ENCODE results near the gene PPM1B.
A peak's percentile ranks its signal among the peaks of the same experiment; 100 is the strongest.

Gene PPM1B

GRCh38 chr2:44267269-44267795 is 98.7 kb downstream of the PPM1B start:
- H3K27me3 ChIP-seq (ENCODE audit: control insufficient read depth in 1 of 2, insufficient read depth in 2 of 2, low read length in 2 of 2) = no peaks in the 10 kb centered on the region
- peaks cover 6 to 10% of the 10 kb centered on the region in 2 donors for H3K4me1 ChIP-seq (ENCODE audit: control insufficient read depth in 1 of 2, insufficient read depth in 2 of 2, low read length in 2 of 2)
- H3K36me3 ChIP-seq (ENCODE audit: control insufficient read depth in 1 of 2, insufficient read depth in 2 of 2, low read length in 2 of 2) = no peaks in the 10 kb centered on the region
- H3K9me3 ChIP-seq (ENCODE audit: control insufficient read depth in 1 of 2, low read length in 2 of 2) = no peaks in the 10 kb centered on the region
- H3K27ac ChIP-seq (ENCODE audit: low read depth, low read length) = no peak overlapping the region
- H3K4me3 ChIP-seq (ENCODE audit: low read depth in 1 of 2, low read length in 2 of 2) = no peak overlapping the region
- no peak overlapping the region for H3K9ac ChIP-seq (ENCODE audit: low read depth in 1 of 2, low read length in 2 of 2)

GRCh38 chr2:44267796-44268648 is 99.3 kb downstream of the PPM1B start:
- H3K9me3 ChIP-seq (ENCODE audit: control insufficient read depth in 1 of 2, low read length in 2 of 2) = no peaks in the 10 kb centered on the region
- no peaks in the 10 kb centered on the region for H3K27me3 ChIP-seq (ENCODE audit: control insufficient read depth in 1 of 2, insufficient read depth in 2 of 2, low read length in 2 of 2)
- no peaks in the 10 kb centered on the region for H3K36me3 ChIP-seq (ENCODE audit: control insufficient read depth in 1 of 2, insufficient read depth in 2 of 2, low read length in 2 of 2)
- H3K4me1 ChIP-seq (ENCODE audit: control insufficient read depth in 1 of 2, insufficient read depth in 2 of 2, low read length in 2 of 2) = peaks cover 6 to 10% of the 10 kb centered on the region in 2 donors
- H3K4me3 ChIP-seq (ENCODE audit: low read depth in 1 of 2, low read length in 2 of 2) = no peak overlapping the region
- no peak overlapping the region for H3K9ac ChIP-seq (ENCODE audit: low read depth in 1 of 2, low read length in 2 of 2)
- no peak overlapping the region for H3K27ac ChIP-seq (ENCODE audit: low read depth, low read length)

GRCh38 chr2:44269831-44270230 is 101.2 kb downstream of the PPM1B start:
- no peak overlapping the region for H3K27ac ChIP-seq (ENCODE audit: low read depth, low read length)
- no peaks in the 10 kb centered on the region for H3K27me3 ChIP-seq (ENCODE audit: control insufficient read depth in 1 of 2, insufficient read depth in 2 of 2, low read length in 2 of 2)
- H3K36me3 ChIP-seq (ENCODE audit: control insufficient read depth in 1 of 2, insufficient read depth in 2 of 2, low read length in 2 of 2) = no peaks in the 10 kb centered on the region
- H3K9ac ChIP-seq (ENCODE audit: low read depth in 1 of 2, low read length in 2 of 2) = no peak overlapping the region
- H3K9me3 ChIP-seq (ENCODE audit: control insufficient read depth in 1 of 2, low read length in 2 of 2) = no peaks in the 10 kb centered on the region
- H3K4me3 ChIP-seq (ENCODE audit: low read depth in 1 of 2, low read length in 2 of 2) = no peak overlapping the region
- H3K4me1 ChIP-seq (ENCODE audit: control insufficient read depth in 1 of 2, insufficient read depth in 2 of 2, low read length in 2 of 2) = peaks cover 6 to 10% of the 10 kb centered on the region in 2 donors

DNA sequence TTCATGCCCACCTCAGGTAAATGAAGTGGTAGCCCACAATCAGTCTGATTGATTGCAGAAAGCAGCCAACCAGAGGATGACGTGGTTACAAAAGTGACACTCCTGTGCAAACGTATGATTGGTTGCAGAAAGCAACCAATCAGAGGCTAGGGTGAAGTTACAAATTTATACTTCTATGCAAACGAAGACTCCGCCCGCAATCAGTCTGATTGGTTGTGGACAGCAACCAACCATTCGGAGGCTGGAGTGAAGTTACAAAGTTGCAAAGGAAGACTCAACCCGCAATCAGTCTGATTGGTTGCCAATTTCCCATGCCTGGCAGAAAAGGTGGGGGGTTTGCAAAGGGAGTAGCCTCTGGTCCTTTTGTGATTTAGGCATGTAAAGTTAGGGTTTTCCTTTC is 102.6 kb downstream of the PPM1B start:
- Histone ChIP-seq H3K9me3 (ENCODE audit: control insufficient read depth in 1 of 2, low read length in 2 of 2) (no peaks in the 10 kb centered on the region), H3K36me3 (ENCODE audit: control insufficient read depth in 1 of 2, insufficient read depth in 2 of 2, low read length in 2 of 2) (no peaks in the 10 kb centered on the region), H3K27ac (ENCODE audit: low read depth, low read length) (no peak overlapping the region), H3K4me1 (ENCODE audit: control insufficient read depth in 1 of 2, insufficient read depth in 2 of 2, low read length in 2 of 2) (peaks cover 4 to 6% of the 10 kb centered on the region in 2 donors), H3K4me3 (ENCODE audit: low read depth in 1 of 2, low read length in 2 of 2) (no peak overlapping the region), H3K27me3 (ENCODE audit: control insufficient read depth in 1 of 2, insufficient read depth in 2 of 2, low read length in 2 of 2) (no peaks in the 10 kb centered on the region), H3K9ac (ENCODE audit: low read depth in 1 of 2, low read length in 2 of 2) (no peak overlapping the region)

GRCh38 chr2:44273076-44273475 is 104.4 kb downstream of the PPM1B start:
- H3K9ac ChIP-seq (ENCODE audit: low read depth in 1 of 2, low read length in 2 of 2) = no peak overlapping the region
- no peaks in the 10 kb centered on the region for H3K36me3 ChIP-seq (ENCODE audit: control insufficient read depth in 1 of 2, insufficient read depth in 2 of 2, low read length in 2 of 2)
- H3K4me1 ChIP-seq (ENCODE audit: control insufficient read depth in 1 of 2, insufficient read depth in 2 of 2, low read length in 2 of 2) = peaks cover 2 to 6% of the 10 kb centered on the region in 2 donors
- H3K27me3 ChIP-seq (ENCODE audit: control insufficient read depth in 1 of 2, insufficient read depth in 2 of 2, low read length in 2 of 2) = no peaks in the 10 kb centered on the region
- H3K4me3 ChIP-seq (ENCODE audit: low read depth in 1 of 2, low read length in 2 of 2) = no peak overlapping the region
- H3K9me3 ChIP-seq (ENCODE audit: control insufficient read depth in 1 of 2, low read length in 2 of 2) = no peaks in the 10 kb centered on the region
- no peak overlapping the region for H3K27ac ChIP-seq (ENCODE audit: low read depth, low read length)

GRCh38 chr2:44273596-44273995 is 104.9 kb downstream of the PPM1B start:
- H3K27ac ChIP-seq (ENCODE audit: low read depth, low read length) = no peak overlapping the region
- H3K4me3 ChIP-seq (ENCODE audit: low read depth in 1 of 2, low read length in 2 of 2) = no peak overlapping the region
- H3K36me3 ChIP-seq (ENCODE audit: control insufficient read depth in 1 of 2, insufficient read depth in 2 of 2, low read length in 2 of 2) = no peaks in the 10 kb centered on the region
- H3K4me1 ChIP-seq (ENCODE audit: control insufficient read depth in 1 of 2, insufficient read depth in 2 of 2, low read length in 2 of 2) = peaks cover 0 to 6% of the 10 kb centered on the region in 2 donors
- H3K27me3 ChIP-seq (ENCODE audit: control insufficient read depth in 1 of 2, insufficient read depth in 2 of 2, low read length in 2 of 2) = no peaks in the 10 kb centered on the region
- H3K9ac ChIP-seq (ENCODE audit: low read depth in 1 of 2, low read length in 2 of 2) = no peak overlapping the region
- no peaks in the 10 kb centered on the region for H3K9me3 ChIP-seq (ENCODE audit: control insufficient read depth in 1 of 2, low read length in 2 of 2)

DNA sequence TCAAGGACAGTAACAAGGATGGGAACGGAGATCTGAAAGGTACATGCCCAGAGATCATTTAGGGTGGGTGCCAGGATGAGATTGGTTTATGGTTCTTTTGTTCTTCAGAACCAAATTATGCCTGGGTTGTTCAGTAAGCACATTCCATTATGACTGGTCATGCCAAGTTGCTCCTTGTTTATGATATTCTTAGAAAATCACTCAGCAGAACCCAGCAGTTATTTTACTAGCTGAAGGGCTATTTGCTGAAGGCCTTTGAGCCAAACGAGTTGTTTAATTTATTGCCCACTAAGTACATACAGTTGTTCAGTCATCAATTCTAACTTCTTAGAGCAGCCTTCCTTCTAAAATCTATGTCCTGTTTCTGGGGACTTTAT is 107.2 kb downstream of the PPM1B start:
- peak overlapping the region; percentile 20 for H3K27ac ChIP-seq (ENCODE audit: low read depth, low read length)

DNA sequence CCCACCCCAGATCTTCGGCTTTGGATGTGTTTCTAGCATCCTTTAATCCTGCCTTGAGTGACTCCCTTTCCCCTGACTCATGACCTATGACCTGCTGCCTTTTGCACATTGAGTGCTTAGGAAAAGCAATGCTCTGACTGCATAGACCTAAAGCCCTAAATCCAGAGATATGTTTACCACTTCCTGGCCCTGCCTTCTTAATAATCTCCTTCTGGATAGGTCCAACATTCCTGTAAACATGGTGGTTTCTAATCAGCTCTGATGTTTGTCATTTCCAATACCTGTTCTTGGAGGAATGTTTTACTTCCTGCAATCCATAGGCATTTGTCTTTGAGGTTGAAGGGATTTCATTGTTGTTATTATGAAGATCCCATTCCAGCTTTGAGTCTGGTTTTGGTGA is 108.9 kb downstream of the PPM1B start:
- peak overlapping the region; percentile 63 to 65 for H3K4me3 ChIP-seq (ENCODE audit: low read depth in 1 of 2, low read length in 2 of 2)
- H3K9me3 ChIP-seq (ENCODE audit: control insufficient read depth in 1 of 2, low read length in 2 of 2) = no peaks in the 10 kb centered on the region
- no peaks in the 10 kb centered on the region for H3K4me1 ChIP-seq (ENCODE audit: control insufficient read depth in 1 of 2, insufficient read depth in 2 of 2, low read length in 2 of 2)
- H3K36me3 ChIP-seq (ENCODE audit: control insufficient read depth in 1 of 2, insufficient read depth in 2 of 2, low read length in 2 of 2) = peaks cover 5 to 6% of the 10 kb centered on the region in 2 donors
- peak overlapping the region; percentile 0 for H3K27ac ChIP-seq (ENCODE audit: low read depth, low read length)
- H3K27me3 ChIP-seq (ENCODE audit: control insufficient read depth in 1 of 2, insufficient read depth in 2 of 2, low read length in 2 of 2) = no peaks in the 10 kb centered on the region
- peak overlapping the region in 1 of 2 donors; percentile 20 for H3K9ac ChIP-seq (ENCODE audit: low read depth in 1 of 2, low read length in 2 of 2)

More for the DNA sequence above, 107.2 kb downstream of the PPM1B start:
- no peaks in the 10 kb centered on the region for H3K27me3 ChIP-seq (ENCODE audit: control insufficient read depth in 1 of 2, insufficient read depth in 2 of 2, low read length in 2 of 2)
- H3K9me3 ChIP-seq (ENCODE audit: control insufficient read depth in 1 of 2, low read length in 2 of 2) = no peaks in the 10 kb centered on the region
- H3K4me1 ChIP-seq (ENCODE audit: control insufficient read depth in 1 of 2, insufficient read depth in 2 of 2, low read length in 2 of 2) = no peaks in the 10 kb centered on the region
- peak overlapping the region; percentile 63 for H3K4me3 ChIP-seq (ENCODE audit: low read depth in 1 of 2, low read length in 2 of 2)
- H3K9ac ChIP-seq (ENCODE audit: low read depth in 1 of 2, low read length in 2 of 2) = peak overlapping the region; percentile 44 to 67
- H3K36me3 ChIP-seq (ENCODE audit: control insufficient read depth in 1 of 2, insufficient read depth in 2 of 2, low read length in 2 of 2) = peaks cover 0 to 3% of the 10 kb centered on the region in 2 donors

GRCh38 chr2:44280869-44281268 is 112.2 kb downstream of the PPM1B start:
- no peak overlapping the region for H3K27ac ChIP-seq (ENCODE audit: low read depth, low read length)
- H3K9ac ChIP-seq (ENCODE audit: low read depth in 1 of 2, low read length in 2 of 2) = no peak overlapping the region
- no peak overlapping the region for H3K4me3 ChIP-seq (ENCODE audit: low read depth in 1 of 2, low read length in 2 of 2)
- H3K9me3 ChIP-seq (ENCODE audit: control insufficient read depth in 1 of 2, low read length in 2 of 2) = no peaks in the 10 kb centered on the region
- no peaks in the 10 kb centered on the region for H3K4me1 ChIP-seq (ENCODE audit: control insufficient read depth in 1 of 2, insufficient read depth in 2 of 2, low read length in 2 of 2)
- H3K27me3 ChIP-seq (ENCODE audit: control insufficient read depth in 1 of 2, insufficient read depth in 2 of 2, low read length in 2 of 2) = no peaks in the 10 kb centered on the region
- H3K36me3 ChIP-seq (ENCODE audit: control insufficient read depth in 1 of 2, insufficient read depth in 2 of 2, low read length in 2 of 2) = peaks cover 6 to 9% of the 10 kb centered on the region in 2 donors

All from duodenal mucosa (tissue), 2 donors.